Measurements from ENCODE around the gene CENATAC. TPM values are rescaled to one million over a fixed set of nuclear protein-coding genes. Genes with fewer than 3 reads are reported as not detected.

Gene CENATAC
- total and polyA plus RNA-seq, 2 donors (not counting 1 experiment from before 2014, with no cell fraction given), result 50.1 to 122 TPM

DNA sequence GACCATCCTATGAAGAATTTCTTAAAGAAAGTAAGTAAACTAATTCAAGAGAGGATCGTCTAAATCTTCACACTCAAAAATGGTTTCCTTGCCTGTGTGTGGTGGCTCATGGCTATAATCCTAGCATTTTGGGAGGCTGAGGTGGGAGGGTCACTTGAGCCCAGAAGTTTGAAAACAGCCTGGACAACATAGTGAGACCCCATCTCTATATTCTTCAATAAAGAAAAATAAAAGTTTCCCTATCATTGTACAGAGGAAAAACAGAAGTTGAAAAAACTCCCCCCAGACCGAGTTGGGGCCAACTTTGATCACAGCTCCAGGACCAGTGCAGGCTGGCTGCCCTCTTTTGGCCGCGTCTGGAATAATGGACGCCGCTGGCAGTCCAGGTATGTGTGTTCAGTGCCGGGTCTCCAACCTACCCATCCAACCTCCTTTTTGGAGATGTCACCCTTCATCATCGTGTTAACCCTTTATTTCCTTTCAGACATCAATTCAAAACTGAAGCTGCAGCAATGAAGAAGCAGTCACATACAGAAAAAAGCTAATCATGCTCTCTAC, 17.2 kb downstream of the CENATAC start:
- Histone ChIP-seq H3K27ac (ENCODE audit: low read length in 2 of 2) (no peak overlapping the region), H3K9ac (ENCODE audit: low read length) (no peak overlapping the region), H3K4me1 (ENCODE audit: control insufficient read depth in 2 of 2, insufficient read depth in 2 of 2, low read length in 2 of 2) (peaks cover 26 to 32% of the 10 kb centered on the region in 2 donors), H3K79me2 (ENCODE audit: control insufficient read depth, insufficient read depth, low read length) (peaks cover 33% of the 10 kb centered on the region), H4K20me1 (ENCODE audit: control insufficient read depth, insufficient read depth, low read length, poor library complexity, severe bottlenecking) (peaks cover 8% of the 10 kb centered on the region), H3K36me3 (replicated peaks in 1 of 2; ENCODE audit: control extremely low read depth in 1 of 2, control insufficient read depth in 1 of 2, extremely low read depth in 1 of 2, insufficient read depth in 2 of 2, low read length in 1 of 2) (peaks cover 0 to 58% of the 10 kb centered on the region in 2 experiments), H3K27me3 (replicated peaks in 1 of 4; ENCODE audit: control extremely low read depth in 1 of 4, control insufficient read depth in 3 of 4, insufficient read depth in 4 of 4, low read length in 3 of 4) (no peaks in the 10 kb centered on the region), H3K4me2 (replicated peaks; ENCODE audit: low read depth, low read length, poor library complexity, severe bottlenecking) (no peak overlapping the region), H3K9me3 (ENCODE audit: control extremely low read depth in 1 of 3, control insufficient read depth in 2 of 3, insufficient read depth in 1 of 3, low read length in 2 of 3) (no peaks in the 10 kb centered on the region), H2AFZ (ENCODE audit: insufficient read depth, low read depth, low read length, poor library complexity, severe bottlenecking) (no peak overlapping the region), H3K4me3 (ENCODE audit: control extremely low read depth in 1 of 5, extremely low read depth in 1 of 5, insufficient read depth in 1 of 5, low read depth in 2 of 5, low read length in 4 of 5) (no peak overlapping the region)
- WGBS (ENCODE audit: insufficient coverage), result 90% methylated on average over 6 of the region's 8 CpGs
- Mint-ChIP-seq H3K9me3 (ENCODE audit: insufficient read depth) (no peaks in the 10 kb centered on the region), H3K4me3 (no peak overlapping the region), H3K27ac (peak overlapping the region; percentile 38), H3K4me1 (peaks cover 39% of the 10 kb centered on the region), H3K27me3 (no peaks in the 10 kb centered on the region)
- DNase-seq, result no peak
- no peak for TF ChIP-seq CTCF (IDR thresholded peaks at IDR 0.05)
- no peak for TF ChIP-seq EZH2 (IDR thresholded peaks at IDR 0.05; ENCODE audit: borderline replicate concordance, insufficient read depth, low read depth, low read length, poor library complexity, severe bottlenecking)
- ChIA-PET POLR2A (interaction anchor here (0.6 kb wide), 1 partner anchor 223 kb away, joined by 3 read pairs; no protein-coding TSS in a partner anchor), CTCF (interaction anchor here (1.1 to 2.0 kb wide), 3 partner anchors 15 to 85 kb away, joined by 3 to 5 read pairs (median 3); no protein-coding TSS in a partner anchor)
- intact Hi-C loops (cut with micrococcal nuclease), result loop anchor here (5.0 kb wide), 2 partner anchors 192 to 223 kb away; partner anchors contain the start of genes CBL and DDX6
- no peak for ATAC-seq (ENCODE audit: low read depth)

Measured in B cell (primary cell).